Esophagus (tissue), 2 donors: ENCODE results near the gene CNOT4. TPM values are rescaled to one million over a fixed set of nuclear protein-coding genes. Genes with fewer than 3 reads are reported as not detected.
A peak's percentile ranks its signal among the peaks of the same experiment; 100 is the strongest.

Source experiments
- H3K27ac ChIP-seq, 2 donors: one replicate each; pipeline ENCODE4 v1.5.1; 2013; ENCODE audit warnings: low read depth in 2 of 2, mild to moderate bottlenecking in 2 of 2, inconsistent platforms in 1 of 2, low read length in 1 of 2, moderate library complexity in 1 of 2
- H3K27me3 ChIP-seq, 2 donors: one replicate each; pipeline ENCODE4 v1.6.1; 2013; ENCODE audit warnings: low read length in 2 of 2, control low read depth in 1 of 2, mild to moderate bottlenecking in 1 of 2; ENCODE audit not compliant: insufficient read depth in 2 of 2, control insufficient read depth in 1 of 2
- H3K36me3 ChIP-seq, 2 donors: one replicate each; pipeline ENCODE4 v1.6.1; 2013; ENCODE audit warnings: low read length in 1 of 2; ENCODE audit not compliant: control insufficient read depth in 2 of 2, insufficient read depth in 2 of 2
- H3K4me1 ChIP-seq, 2 donors: one replicate each; pipeline ENCODE4 v1.6.1; 2013; ENCODE audit warnings: low read length in 1 of 2; ENCODE audit not compliant: control insufficient read depth in 2 of 2, insufficient read depth in 2 of 2
- H3K4me3 ChIP-seq, 2 donors: one replicate each; pipeline ENCODE4 v1.5.1; 2013; ENCODE audit warnings: low read length in 2 of 2, mild to moderate bottlenecking in 2 of 2, low read depth in 1 of 2, moderate library complexity in 1 of 2
- H3K9me3 ChIP-seq, 2 donors: one replicate each; pipeline ENCODE4 v1.6.1; 2013; ENCODE audit warnings: mild to moderate bottlenecking in 2 of 2, low read depth in 1 of 2, low read length in 1 of 2, moderate library complexity in 1 of 2; ENCODE audit not compliant: control insufficient read depth in 2 of 2, insufficient read depth in 1 of 2
- WGBS, 2 donors: extraction: QIAGEN DNeasy Blood & Tissue Kit; methylation state at CpG; one replicate each; pipeline ENCODE4 v1.1.7; 2013; 5-methylcytosine and 5-hydroxymethylcytosine counted together
- polyA plus RNA-seq, 2 donors: library from polyadenylated mRNA; stranded (reverse); fragments of 200-250 nt; gene quantifications; one replicate each; pipeline ENCODE4 v1.2.3, GENCODE V29; 2013
- donor health status: healthy with polysubstance abuse.
- donor health status: Bipolar disorder and iron deficiency.

Gene CNOT4
- polyA plus RNA-seq, 2 donors = 5.2 to 6.9 TPM

DNA sequence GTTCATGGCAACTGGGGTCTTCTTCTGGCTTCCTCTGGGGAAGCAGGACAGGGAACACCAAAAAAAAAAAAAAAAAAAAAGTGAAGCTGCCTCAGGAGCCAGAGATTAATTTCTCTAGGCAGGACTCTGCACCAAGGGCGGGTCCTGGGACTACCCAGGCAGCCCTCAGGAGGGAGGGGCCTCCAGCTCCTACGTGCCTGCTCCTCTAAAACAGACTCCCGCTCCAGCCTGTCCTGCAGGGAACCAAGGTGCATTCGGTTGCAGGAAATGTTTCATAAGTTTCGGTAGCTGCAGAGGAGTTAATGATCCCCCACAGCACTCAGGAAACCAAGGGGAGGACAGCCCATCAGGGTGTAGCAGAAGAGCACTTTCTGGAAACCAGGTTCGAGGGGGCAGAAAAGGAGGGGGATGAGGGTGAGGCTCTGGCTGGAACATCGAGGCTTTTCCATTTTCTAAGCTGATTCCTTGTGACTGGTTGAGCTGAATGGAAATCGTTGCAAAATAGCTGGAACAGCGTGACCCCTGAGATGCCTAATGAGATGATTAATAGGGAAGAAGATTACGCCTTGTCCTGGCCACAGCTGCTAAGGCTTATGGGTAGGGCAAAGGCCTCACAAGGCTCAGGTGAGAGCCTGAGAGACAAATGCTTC, 192.1 kb downstream of the CNOT4 start:
- Histone ChIP-seq H3K27ac (peak overlapping the region; percentile 12 to 57), H3K4me1 (peaks cover 2 to 11% of the 10 kb centered on the region in 2 donors), H3K4me3 (no peak overlapping the region), H3K36me3 (no peaks in the 10 kb centered on the region), H3K27me3 (no peaks in the 10 kb centered on the region), H3K9me3 (no peaks in the 10 kb centered on the region)
- WGBS, 2 donors = 34 to 48% methylated on average over 10 of the region's 10 CpGs

DNA sequence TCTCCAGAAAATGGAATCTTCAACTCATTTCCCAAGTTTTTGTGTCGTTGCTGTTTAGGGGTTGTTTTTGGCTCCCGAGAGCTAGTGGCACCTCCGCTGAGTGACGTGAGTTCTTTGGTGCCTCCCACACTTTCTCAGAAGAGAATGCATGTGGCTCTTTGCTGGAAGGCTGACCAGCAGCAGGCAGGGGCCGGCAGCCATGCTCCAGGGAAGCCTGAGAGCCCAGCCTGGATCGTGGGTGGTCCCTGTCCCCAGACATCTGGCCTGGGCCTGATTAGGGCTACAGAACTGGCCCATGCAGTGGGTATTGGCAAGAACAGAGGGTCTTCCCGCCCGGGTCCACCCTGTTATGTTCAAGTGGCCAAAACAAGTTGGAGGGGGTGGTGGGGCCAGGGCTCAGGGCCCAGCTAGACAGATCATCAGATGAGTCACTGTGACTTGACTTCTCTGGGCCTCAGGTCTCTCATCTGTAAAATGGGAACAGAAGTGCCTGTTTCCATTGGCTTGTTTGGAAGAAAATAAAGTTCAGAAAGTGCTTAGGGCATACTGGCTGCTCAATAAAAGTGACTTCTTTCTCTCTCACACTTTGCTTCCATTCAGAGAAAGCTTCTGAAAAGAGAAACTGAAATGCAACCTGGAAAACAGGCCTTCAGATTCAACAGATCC, 193.1 kb downstream of the CNOT4 start:
- H3K27me3 ChIP-seq = no peaks in the 10 kb centered on the region
- 80 to 86% methylated on average over 8 of the region's 8 CpGs for WGBS, 2 donors
- peaks cover 2 to 11% of the 10 kb centered on the region in 2 donors for H3K4me1 ChIP-seq
- no peak overlapping the region for H3K27ac ChIP-seq
- H3K9me3 ChIP-seq = no peaks in the 10 kb centered on the region
- no peak overlapping the region for H3K4me3 ChIP-seq
- no peaks in the 10 kb centered on the region for H3K36me3 ChIP-seq

DNA sequence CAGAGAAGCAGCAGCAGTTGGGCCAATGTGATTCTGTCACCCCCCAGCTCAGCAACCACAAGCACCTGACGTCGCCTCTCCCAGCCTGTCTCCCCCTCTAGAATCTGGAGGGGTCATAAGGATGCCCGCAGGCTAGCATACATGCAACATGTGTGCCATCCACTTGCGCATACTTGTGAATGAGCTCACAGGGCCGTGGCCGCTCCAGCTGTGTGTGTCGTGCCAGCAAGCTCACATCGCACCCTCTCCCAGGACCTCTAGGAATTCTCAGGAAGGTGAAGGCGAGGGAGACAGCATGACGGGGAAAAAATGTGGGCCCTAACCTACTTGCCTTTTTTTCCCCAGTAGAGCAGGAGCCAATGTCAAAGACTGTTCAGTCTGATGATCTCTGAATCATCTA, 195.9 kb downstream of the CNOT4 start:
- H3K27me3 ChIP-seq = no peaks in the 10 kb centered on the region
- H3K27ac ChIP-seq = no peak overlapping the region
- peaks cover 0 to 6% of the 10 kb centered on the region in 2 donors for H3K4me1 ChIP-seq
- H3K9me3 ChIP-seq = no peaks in the 10 kb centered on the region
- no peak overlapping the region for H3K4me3 ChIP-seq
- H3K36me3 ChIP-seq = no peaks in the 10 kb centered on the region
- 78 to 79% methylated on average over 10 of the region's 10 CpGs for WGBS, 2 donors

Other genes with a start within 250 kb of the CNOT4 start
- 10 to 100 TPM; 30.6 to 30.7 TPM for gene NUP205, start 47.8 kb upstream of the CNOT4 start, polyA plus RNA-seq
- 10 to 100 TPM; 31.4 to 48.1 TPM for gene STMP1, start 152.4 kb upstream of the CNOT4 start, polyA plus RNA-seq
- gene SLC13A4, start 218.1 kb upstream of the CNOT4 start, polyA plus RNA-seq = 10 to 100 TPM in 1 of 2 donors, 1 to 10 TPM in 1; 7.1 to 11.0 TPM
- gene FAM180A, start 238.7 kb upstream of the CNOT4 start, polyA plus RNA-seq = 1 to 10 TPM in 1 of 2 donors, under 1 TPM in 1; 0.55 to 1.3 TPM